CD4-positive, alpha-beta T cell treated with Interleukin-17A for 1 hour (primary cell): Measurements from ENCODE around the gene HNRNPA3.
A peak's percentile ranks its signal among the peaks of the same experiment; 100 is the strongest.
"Not testable (repeated sequence)": the region's sequence is repeated elsewhere in the genome, so short reads cannot be mapped to it uniquely, and the experiment has no call there.

Experiments
- DNase-seq: peaks from one replicate; pipeline ENCODE4 v3.0.0-alpha.2; 2020

HNRNPA3 gene

DNA sequence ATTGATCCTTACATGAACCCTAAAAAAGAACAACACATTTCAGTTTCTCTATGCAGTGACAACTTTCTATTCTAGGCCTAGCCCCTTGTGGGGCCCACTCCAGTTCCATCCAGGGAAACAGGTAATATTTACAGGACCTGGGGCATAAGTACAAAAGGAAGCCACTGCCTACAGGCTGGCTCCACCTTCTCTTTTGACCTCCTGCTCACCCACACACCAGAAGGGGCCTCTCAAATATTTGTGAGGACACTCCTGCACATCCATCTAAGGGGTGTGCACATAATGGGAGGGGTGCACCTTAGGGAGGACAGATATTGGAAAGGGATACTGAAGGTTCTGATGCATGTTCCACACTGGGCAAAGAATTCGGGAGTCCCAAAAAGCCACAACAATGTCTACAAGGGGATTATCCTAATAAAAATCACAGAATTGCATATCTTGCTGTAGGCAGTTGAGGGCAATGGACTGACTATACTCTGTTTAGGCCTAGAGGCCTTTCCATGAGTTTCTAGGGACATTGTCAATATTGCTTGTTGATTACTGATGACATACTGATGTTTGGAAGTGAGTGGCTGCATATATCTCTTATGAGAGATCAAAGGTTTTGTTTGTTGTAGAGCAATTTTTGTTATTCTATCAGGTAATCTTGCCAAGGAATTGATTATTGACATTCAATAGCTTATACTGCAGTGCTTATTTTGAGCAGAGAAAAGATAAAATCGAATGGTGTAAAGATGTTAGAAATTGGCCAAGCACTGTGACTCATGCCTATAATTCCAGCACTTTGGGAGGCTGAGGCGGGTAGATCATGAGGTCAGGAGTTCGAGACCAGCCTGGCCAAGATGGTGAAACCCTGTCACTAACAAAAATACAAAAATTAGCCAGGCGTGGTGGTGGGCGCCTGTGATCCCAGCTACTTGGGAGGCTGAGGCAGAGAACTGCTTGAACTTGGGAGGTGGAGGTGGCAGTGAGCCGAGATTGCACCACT lies 23.8 kb upstream of the HNRNPA3 start:
- DNase-seq, result no peak

DNA sequence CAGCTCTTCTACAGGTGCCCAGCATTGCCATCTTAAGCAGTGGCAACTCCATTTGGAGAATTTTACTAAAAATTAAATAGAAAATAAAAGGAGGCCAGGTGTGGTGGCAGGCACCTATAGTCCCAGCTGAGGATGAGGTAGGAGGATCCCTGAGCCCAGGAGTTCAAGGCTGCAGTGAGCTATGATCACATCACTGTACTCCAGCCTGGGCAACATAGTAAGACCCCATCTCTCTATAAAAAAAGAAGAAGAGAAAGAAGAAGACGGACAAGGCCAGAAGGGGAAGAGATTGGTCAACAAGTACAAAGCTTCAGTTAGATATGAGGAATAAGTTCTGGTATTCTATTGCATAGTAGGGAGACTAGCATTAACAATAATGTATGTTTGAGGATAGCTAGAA lies 21.7 kb upstream of the HNRNPA3 start:
- DNase-seq, result no peak

DNA sequence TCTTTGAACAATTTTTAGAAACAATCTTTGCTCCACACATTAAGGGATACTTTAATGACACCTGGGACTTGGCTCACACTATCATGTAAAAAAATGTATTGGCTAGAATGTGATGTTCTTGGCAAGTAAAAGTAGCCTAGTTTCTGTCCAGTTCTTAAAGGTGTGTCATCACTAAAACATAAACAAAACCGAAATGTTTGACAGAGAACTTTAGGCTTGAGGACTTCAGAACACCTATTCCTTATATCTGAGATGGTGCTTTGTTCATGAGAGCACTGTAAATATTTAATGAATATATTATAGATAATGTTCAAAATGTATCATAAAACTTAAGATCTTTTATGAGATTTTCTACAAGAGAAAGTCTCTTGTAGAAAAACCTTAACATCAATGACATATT lies 19.8 kb upstream of the HNRNPA3 start:
- no peak for DNase-seq

DNA sequence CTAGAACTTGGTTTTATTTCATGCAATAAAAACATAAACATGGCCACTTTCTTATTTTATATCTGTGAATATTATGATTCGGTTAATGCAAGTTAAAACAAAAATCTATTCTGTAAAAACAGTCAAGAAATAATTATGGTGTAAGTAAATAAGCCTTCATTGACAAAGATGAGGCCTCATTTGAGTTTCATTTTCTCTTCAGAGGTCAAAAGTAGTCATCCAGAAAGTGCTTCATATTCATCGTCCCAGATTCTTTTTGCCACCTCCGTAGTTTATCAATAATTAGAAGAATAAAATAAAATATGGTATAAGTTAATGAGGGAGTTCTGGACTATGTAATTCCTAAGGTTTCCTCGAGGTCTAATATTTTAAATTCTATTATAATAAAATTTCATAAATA lies 19.4 kb upstream of the HNRNPA3 start:
- no peak for DNase-seq

DNA sequence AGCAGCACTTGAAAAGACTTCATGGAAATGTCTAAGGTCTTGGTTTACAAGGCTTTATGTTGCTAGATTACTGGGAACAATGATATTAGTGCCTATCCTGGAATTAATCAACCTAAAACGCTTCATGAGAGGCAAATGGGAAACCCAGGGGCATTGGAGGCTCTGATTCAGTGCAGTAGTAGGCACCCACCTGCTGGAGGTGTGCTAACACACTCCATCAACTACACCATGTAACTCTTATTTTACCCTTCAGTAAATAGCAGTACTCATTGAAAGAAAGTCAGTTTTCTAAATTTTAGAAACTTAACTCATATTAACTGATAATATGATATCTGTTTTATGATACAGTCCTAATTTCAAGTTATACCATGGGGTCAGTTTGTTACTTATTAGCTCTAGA lies 17.4 kb upstream of the HNRNPA3 start:
- no peak for DNase-seq

DNA sequence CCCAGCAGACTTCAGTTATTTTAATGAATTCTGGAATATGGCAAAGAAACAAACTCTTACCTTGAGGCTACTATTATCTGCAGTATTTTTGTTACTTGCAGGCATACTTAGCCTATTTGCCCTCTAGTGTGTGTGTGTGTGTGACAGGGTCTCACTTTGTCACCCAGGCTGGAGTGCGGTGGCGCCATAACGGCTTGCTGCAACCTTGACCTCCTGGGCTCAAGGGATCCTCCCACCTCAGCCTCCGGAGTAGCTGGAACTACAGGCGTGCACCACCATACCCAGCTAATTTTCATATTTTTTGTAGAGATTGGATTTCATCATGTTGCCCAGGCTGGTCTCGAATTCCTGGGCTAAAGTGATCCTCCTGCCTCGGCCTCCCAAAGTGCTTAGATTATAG lies 12.2 kb upstream of the HNRNPA3 start:
- not testable (repeated sequence) for DNase-seq

DNA sequence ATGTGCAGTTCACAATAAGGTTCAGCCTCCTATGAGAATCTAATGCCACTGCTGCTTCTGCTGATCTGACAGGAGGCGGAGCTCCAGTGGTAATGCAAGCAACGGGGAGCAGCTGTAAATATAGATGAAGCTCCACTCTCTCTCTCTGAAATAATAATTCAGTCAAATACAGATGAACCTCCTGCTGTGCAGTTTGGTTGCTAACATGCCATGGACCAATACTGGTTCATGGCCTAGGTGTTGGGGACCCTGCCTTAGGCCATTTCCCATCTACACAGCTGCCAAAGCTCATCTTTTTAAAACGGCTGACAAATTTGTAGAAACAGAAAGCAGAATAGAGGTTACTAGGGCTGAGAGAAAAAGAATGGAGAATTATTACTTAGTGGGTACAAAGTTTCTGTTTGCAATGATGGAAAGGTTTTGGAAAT lies 10.7 kb upstream of the HNRNPA3 start:
- DNase-seq, result no peak

DNA sequence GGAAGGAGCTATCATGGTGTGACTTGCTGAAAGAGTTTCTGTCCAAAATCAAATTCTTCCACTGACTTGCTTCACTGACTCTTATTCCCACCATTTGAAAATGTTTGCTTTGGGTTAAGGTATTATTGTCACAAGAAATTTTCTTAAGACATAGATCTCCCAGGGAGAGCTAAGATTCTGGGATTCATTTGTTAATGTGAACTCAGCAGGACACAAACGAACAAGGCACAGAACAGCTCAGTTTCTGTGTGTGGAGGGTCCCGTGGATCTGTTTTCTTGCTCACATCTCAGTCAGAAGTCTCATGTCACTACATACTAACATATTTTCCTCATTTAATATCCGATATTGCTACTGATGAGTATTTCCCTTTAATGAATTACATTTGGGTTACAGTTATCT lies 8.2 kb upstream of the HNRNPA3 start:
- no peak for DNase-seq

DNA sequence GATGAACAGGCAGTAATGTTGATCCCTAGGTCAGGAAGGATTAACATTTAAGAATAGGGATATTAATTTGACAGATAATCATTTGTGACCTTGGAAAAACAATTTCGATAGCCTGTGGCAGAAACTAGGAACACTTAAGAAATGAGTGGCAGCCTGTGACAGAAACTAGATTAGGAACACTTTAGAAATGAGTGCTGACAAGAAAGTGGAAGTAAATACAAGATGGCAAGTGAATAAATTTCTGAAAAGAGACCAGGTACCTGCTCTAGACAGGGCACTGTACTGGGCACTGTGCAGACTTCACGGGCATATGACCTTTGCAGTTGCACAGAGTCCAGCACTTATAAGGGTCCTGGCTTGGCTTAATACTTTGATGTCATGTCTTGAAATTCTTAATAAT lies 5.5 kb upstream of the HNRNPA3 start:
- no peak for DNase-seq

DNA sequence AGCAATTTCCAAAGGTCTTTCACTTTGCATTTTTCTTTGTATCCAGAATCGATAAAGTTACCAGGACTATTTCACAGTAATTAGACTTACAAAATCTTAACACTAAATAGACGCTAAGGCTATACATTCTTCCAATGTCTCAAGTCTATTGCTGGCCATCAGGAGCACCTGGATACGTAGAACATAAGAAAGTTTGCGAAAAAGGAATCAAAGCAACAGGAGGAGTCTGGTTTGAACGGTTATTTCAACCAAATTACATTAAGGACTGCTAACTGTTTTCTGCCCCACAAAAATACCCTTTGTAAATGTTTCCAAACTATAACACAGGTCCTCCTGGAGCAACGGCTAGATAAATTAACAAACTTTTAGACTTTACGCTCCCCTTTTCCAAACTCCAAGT lies 1.4 kb upstream of the HNRNPA3 start:
- no peak for DNase-seq

DNA sequence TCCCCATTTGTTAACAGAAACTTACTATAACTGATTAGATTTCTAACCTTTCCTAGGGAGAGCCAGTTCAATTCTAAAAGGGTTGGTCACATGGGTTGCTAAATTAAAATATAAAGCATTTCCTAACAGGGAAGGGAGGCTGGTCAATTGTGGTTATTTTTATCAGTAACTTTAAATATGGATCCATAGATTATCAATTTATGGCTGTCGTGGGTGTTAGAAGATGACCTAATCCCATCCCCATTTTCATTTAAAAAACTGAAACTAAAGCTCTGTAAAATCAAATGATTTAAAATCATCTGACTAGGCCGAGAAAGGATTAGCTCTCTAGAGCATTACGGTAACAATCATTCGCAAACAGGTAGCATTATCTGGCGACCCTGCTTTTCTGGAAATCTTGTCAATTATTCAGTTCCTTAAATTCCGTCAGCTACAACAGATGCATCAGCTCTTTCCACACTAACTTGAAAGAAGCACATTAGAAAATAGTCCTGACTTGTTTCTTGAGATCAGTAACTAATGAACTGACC lies 953 bp upstream of the HNRNPA3 start:
- no peak for DNase-seq

DNA sequence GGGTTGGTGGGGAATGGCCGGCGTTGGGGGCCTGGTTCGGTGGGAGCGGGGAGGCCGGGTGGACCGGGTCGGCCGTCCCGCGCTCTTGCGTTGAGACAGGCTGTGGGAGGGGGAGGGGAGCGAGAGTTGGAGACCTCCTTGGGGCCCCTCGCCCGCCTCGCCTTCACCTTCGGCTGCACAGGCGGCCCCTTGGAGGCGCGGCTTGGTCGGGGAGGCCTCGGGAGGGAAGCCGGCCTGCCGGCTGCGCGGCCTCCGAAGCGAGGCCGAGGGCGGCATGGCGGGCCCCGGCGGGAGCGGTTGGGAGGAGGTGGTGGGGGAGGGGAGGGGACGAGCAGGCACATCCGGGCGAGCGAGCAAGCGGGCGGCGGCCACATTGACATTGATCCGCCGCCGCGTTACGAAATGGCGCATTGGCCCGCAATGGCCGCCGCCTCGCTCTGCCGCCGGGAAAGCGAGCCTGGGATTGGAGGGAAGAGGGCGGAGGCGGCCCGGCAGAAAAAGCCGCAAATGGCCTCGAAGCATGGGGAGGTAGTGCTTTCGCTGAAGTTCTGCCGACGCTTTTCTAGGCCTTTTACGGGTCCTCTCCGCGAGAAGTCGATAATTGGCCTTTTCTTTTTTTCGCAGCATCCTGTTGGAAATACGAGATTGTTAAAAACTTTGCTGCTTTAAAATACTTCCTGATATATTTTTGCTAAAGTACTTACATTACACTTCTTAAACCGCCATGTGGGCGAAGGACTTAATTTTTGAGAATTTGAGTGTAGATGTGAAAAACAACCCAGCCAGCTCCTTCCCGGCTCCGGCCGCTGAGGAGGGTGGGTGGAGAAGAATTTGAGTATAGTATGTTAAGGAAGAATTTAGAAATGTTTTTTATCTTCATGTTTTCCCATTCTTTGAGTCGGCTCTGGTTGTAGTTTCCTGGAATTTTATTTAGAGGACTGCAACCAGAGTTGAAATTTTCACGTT lies 580 bp downstream of the HNRNPA3 start:
- peak; percentile 93 for DNase-seq

DNA sequence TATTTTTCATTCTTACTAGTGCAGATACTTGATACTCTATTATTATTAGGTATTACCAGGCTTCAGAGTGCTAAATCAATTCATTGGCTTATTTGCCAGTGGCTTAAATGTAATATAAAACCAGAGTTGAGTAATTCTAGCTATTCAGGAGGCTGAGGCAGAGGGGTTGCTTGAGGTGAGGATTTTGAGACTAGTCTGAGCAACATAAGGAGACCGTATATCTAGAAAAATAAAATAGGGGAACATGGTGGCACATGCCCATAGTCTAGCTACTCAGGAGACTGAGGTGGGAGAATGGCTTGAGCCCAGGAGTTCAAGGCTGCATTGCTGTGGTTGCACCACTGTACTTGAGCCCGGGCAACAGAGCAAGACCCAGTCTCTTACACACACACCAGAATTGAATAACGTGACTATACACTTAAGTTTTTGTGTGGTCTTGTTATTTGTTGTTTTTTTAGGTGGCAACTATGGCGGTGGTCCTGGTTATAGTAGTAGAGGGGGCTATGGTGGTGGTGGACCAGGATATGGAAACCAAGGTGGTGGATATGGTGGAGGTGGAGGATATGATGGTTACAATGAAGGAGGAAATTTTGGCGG lies 4.8 kb downstream of the HNRNPA3 start:
- DNase-seq, result no peak

DNA sequence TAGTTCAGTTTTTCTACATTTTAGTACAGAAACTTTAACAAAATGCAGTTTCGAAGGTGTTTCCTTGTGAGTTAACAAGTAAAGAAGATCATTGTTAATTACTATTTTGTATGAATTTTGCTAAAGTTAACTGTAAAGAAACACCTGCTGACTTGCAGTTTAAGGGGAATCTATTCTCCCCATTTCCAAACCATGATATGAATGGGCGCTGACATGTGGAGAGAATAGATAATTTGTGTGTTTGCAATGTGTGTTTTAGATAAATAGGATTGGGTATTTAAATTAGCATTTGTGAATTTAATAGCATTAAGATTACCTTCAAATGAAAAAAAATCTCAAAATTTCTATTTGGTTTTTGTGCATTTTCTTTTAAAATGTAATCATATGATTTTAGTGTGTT lies 7.2 kb downstream of the HNRNPA3 start:
- DNase-seq, result not testable (repeated sequence)

DNA sequence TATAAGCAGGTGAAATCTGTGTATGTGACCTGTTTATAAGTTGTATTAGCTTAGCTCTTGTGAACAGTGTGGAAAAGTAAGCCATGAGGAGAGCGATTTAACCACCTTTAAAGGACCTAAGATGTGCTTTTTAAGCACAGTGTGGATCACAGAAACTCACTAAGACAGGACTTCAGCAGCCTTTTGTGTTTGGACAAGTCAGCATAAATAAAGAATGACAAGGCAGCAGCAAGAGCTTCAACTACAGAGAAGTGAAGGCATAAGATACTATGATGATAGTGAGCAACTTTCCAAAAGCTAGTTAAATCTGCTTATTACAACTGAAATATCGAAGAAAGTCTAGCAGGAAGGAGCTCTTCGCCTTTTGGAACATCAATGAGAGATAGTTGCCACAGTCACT lies 8.9 kb downstream of the HNRNPA3 start:
- no peak for DNase-seq

DNA sequence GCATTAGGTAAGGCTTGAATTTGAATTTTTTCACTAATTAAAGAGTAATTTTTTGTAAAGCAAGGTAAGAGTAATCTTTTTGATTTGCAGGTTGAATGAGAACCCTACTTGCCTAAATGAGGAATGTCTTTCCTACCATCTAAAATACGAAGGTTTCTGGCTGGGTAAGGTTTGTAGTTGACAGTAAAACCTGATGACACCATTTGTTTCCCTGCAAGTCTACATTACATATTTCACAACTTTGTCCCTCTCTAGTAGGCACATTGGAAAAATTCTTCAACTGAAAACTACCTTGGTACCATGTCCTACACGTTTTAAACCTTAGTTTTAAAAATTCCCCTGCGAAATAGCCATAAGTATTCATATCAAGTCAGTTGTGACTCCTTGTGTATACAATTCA lies 9.4 kb downstream of the HNRNPA3 start:
- no peak for DNase-seq

DNA sequence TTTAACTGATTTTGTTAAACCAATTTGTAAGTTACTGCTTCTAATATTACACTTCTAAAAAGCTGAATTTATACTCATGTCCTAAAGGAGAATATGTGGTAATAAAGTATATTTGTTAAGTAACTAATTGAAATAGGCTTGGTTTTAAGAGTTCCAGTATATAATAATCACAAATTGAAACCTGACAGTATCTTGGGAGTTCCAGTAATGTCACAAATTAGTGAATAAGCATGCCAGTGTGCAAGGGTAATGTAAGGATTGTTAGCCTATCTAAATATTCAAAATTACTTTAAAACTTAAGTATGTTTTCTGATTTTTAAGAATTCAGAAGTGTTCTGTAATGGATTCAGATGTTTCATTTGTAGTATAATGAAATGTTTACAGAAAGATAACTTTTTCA lies 10.8 kb downstream of the HNRNPA3 start:
- DNase-seq, result not testable (repeated sequence)

DNA sequence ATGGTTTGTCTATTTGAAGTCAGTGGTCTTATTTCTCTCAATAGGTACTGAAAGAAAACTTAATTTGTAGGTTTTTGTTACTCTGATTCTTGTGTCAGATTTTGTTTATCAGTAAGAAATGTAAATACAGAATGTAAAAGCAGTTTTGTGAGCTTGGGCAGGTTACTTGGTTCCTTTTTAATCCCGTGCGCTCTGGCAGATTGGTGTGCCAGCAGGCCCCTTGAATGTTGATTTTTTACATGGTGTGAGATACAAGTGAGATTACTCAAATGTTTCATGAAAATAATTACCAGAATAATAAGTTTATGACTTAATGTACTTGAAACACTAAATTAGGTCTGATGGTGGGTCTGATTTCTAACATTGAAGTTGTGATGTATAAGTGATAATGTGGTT lies 13.4 kb downstream of the HNRNPA3 start:
- DNase-seq, result no peak

DNA sequence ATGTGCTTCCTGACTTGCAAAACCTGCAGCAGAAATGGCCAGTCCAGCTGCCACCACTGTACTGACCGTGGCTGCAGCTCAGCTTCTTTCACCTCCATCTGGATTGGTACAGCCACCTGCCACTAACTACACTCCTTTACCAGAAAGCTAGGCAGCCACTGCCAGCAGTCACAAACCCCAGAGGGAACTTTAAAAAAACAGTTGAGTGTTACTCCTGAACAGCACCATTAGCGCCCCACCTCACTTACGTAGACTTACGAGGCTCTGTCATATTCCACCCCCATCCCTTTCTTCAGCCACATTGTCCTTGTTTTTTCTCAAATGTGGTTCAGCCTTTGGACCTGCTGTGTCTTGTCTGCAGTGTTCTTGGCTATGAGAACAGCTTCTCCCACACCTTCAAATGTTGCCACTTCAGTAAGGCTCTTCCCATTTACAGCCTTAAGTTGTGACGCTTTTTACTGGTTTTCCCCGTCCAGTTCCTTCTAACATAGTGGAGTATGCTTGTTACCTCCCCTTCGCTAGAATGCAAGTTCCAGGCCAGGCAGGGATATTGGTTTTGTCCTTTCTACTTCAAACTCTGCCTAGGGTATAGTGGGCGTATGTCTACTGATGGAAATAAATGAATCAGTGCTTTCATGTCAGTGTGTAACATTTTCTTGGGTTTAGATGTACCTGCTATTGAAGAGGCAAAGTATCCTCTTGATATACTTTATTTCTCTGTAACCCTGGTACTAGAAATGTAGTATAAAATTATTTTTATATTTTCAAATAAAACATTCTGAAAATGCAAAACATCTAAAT lies 17.0 kb downstream of the HNRNPA3 start:
- no peak for DNase-seq

DNA sequence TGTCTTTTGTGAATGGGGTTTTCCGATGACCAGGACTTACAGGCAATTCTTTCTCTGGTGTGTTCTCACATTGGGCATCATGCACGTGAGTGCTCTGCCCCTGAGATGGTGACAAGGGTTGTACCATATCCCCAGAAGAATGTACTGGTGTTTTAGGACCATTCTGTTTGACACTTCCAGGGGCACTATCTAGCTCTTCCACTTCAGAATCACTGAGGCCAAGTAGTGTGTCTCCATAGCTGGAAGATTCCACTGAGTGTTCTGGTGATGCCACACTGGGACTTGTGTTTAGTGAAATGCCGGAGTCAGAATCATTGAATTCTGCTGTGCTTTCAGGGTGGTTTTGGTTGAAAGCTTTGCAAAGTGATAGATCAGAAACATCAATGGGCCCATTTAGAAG lies 18.7 kb downstream of the HNRNPA3 start:
- DNase-seq, result no peak

DNA sequence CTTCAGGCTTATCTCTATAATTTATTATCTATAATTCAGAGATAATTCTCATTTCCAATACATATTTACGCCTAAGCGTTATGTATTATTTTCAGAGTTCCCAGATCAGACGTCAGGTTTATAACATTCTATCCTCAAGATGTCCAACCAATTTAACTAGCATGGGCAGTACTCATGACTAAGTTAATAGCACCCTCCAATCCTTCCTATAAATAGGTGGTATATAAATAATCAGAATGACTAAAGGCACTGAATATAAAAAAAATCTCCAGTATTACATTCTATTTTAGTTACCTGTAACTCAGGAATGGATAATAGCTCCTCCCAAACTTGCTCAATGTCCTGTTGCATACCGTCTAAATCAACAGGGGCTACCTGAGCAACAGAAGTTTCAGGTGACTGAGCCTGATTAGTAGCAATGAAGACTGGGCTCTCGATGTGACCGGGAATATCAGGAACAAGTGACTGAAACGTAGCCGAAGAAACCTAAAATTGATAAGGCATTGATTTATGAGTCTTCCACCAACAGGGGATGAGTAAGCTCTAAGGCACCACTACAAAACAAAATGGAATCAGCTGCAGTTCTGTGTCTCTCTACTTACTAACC lies 19.6 kb downstream of the HNRNPA3 start:
- DNase-seq, result no peak

DNA sequence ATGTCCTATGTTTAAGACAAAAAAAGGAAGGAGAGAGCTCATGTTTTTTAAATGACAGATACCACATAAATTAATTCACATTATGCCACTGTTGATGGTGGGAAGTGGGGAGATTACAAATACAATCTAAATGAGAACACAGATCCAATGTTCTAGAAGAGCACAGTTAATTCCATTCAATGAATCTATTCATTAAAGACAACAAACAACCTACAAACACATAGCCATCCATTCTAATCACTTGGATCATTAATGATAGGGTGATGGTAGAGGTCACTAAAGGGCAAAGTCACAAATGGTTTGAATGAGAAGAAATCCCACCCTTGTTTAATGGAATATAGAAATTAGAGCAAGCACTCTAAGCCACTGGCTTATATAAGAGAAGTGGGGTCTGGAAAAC lies 21.7 kb downstream of the HNRNPA3 start:
- DNase-seq, result no peak
